SH-SY5Y (cell line): ENCODE data around the gene ATP8A2.

Source experiments
- GATA2 ChIP-seq: IDR thresholded peaks from 2 replicates; pipeline ENCODE4 v1.6.1; 2011; ENCODE audit warnings: mild to moderate bottlenecking, low read depth, low read length
- GATA3 ChIP-seq: IDR thresholded peaks from 2 replicates; pipeline ENCODE4 v1.6.1; 2011; ENCODE audit warnings: low read depth, mild to moderate bottlenecking, low read length, moderate library complexity

ATP8A2 gene

DNA sequence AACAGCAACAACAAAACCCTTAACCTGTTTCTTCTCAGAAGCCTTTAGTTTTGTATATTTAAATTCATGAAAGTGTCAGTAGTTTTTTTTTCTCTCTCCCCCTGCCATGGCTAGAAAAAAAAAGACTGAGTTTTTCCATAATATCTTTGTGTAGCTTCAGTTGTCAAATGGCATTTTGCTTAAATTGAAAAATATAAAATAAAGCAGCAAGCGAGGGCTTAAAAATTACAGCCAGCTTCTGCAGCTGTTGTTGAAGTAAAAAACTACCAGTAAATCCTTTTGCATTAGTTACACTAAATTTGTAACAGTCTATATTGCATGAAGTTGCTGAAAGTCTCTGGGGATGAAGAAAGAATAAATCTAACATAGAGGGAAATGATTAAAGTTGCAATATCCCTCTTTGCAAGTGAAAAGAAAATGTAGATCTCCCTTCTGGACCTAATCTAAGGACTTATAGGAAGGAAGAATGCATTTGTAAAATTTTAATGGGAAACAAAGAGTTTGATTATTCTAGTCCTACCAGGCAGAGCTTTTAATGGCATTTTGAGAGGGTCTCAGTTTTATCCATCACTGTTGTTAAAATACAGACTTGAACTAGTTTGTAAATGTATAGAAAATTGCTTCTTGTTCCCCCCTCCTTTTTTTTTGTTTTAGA, 215.7 kb downstream of the ATP8A2 start:
- TF ChIP-seq GATA3 (no peak), GATA2 (no peak)

DNA sequence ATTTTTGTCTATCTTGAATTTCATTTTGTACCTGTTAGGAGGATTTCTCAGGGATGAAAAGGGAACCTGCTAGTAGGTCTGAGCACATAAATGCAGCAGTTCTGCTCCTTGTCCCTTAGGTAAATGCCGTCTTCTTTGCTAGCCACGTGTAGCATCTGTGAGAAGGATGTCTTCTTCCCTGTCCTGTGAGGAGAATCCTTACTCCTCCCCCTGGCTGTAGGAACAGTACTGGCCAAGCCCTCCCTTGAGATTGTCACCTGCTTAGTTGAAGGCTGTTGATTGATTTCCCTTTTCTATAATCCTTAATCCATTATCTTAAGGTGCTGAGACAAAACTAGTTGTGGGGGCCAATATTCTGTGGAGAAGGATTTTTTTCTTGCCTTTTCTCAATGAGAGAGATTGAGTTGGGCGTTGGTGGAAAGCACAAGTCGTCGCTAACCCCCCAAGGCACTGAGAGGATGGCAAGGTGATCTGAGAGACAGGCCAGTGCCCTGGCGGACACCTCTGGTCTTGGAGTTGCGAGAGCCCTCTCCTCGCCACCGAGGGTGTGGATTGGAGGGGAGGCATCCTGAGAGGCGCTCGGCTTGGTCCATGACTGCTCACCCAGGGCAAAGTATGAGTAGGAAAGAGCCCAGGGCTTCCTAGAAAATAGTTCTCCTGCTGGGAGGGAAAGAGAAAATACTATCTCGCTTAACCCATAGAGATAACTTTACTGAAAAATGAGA, 216.7 kb downstream of the ATP8A2 start:
- TF ChIP-seq GATA2 = no peak
- no peak for TF ChIP-seq GATA3

DNA sequence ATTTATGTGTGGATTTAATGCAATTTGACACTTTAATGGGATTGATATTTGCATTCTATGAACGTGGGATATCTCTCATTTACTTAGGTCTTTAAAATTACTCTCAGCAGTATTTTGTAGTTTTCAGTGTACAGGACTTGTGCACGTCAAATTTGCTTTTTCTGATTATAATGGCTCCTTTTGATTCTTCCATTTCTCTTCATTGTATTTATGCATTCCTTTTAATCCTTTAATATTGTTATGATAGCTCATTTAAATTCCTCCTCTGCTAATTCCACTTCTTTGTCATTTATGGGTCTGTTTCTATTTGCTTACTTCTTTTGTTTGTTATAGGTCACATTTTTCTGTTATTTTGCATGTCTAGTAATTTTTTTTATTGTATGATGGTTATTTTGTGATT, 226.6 kb downstream of the ATP8A2 start:
- TF ChIP-seq GATA3 (no peak), GATA2 (no peak)

DNA sequence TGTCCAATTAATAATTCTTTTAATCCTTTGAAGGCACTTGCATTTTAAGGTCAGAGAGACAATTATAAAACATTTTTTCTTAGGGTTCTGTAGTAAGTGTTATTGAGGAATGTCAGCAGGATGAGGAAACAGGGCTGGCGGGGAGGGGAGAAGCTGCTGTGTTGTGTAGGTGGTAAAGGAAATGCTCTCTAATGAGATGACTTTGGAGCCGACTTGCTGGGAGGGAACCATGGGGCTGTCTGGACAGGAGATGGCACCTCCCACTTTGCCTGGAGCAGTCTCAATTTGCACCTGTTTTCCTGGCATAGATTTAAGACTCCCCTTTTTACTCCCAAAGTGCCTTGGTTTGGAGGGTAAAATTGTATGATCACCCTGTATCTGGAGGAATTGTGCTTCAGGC, 230.4 kb downstream of the ATP8A2 start:
- TF ChIP-seq GATA3 = no peak
- no peak for TF ChIP-seq GATA2

DNA sequence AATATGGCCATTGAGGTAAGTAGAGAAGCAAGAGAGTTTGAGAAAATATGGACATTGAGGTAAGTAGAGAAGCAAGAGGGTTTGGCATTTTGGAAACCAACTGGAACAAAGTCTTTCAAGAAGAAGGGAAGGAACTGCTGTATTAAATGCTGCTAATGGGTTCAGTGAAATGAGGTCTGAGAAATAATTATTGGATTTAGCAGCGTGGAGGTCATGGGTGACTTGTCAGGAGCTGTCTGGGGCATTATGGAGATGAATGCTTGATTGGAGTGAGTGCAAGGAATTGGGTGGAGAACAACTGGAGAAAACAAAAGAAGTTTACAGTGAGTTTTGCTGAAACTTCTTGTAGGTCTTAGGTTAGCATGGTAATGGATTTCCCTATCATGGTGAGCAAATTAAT, 232.3 kb downstream of the ATP8A2 start:
- no peak for TF ChIP-seq GATA2
- TF ChIP-seq GATA3 = no peak

DNA sequence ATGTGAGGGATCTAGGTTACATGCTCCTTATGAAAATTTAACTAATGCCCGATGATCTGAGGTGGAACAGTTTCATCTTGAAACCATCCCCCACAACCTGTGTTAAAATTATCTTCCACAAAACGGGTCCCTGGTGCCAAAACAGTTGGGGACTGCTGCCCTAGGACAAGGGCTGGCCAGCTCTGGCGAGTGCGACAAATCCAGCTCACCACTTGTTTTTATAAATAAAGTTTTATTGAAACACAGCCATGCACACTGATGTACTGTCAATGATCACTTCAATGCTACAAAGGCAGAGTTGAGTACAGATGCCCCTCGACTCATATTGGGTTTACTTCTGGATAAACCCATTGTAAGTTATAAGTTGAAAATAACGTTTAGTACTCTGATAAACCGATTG, 235.3 kb downstream of the ATP8A2 start:
- no peak for TF ChIP-seq GATA2
- no peak for TF ChIP-seq GATA3

DNA sequence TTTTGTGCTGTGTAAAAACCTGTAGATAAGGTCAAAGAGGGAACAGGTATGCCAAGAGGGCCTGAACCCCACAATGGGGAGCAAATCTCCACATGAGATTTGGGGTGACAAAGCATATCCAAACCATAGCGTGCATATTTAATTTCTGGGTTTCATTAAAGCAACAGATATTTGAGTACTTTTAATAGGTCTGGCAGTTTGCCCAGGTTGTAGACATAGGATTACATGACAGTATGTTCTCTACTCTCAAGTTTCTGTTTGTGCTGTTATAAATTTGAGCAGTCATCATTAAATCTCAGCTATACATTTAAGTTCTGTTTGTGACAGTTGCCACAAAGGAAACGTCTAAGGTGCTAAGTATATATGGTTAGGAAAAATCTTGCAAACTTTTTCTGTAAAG, 236.4 kb downstream of the ATP8A2 start:
- TF ChIP-seq GATA3 (no peak), GATA2 (no peak)

DNA sequence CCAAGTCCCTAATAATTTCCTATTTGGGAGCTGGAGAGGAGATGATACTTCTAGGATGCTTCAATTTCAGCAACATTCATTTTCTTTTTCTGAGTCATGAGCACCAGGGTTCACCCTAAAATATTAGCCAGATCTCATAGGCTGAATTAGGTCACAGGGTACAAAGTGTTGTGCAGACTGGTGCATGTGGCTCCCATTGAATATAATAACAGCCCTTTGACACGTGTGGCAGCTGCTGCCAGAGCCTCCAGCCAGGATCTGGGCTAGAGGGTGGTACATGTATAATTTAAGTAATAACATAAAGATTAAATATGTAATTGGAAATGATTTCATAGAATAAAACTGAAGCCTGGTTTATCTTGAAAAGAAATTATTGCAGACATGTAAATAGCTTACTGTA, 244.9 kb downstream of the ATP8A2 start:
- TF ChIP-seq GATA2 = no peak
- TF ChIP-seq GATA3 = no peak

DNA sequence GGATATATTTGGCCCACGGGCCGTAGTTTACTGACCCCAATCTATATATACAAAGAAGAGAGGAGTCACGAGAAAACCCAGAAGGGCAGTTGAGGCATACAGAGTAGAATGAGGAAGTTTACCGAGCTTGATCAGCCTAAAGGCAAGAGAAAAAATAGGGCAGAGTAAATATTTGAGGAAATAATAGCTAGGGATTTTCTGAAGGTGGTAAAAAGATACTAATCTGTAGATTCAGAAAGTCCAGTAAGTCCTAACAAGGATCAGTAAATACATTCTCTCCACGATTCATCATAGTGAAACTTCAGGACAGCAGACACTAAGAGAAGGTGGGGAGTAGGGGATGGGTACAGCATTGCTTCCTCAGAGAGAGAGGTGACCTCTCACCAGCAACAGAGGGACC, 248.1 kb downstream of the ATP8A2 start:
- TF ChIP-seq GATA2 = no peak

DNA sequence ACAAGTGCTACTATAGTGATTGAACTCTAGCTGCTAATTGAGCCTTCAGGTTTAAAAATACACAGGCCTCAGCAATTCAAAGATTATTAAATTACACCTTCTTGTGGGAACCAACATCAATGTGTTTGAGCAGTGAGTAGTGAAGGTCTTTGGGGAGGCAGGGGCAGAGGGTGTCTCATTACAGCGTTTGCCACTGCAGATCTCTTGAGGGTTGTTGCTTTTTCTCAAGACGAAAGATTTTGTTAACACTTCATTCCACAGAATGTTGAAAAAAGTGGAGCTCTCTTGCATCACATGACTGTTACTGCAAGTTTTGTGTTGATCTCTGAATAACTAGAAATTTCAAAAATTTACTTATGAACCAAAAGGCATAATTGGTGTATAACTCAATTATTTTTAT, 253.6 kb downstream of the ATP8A2 start:
- no peak for TF ChIP-seq GATA2
- no peak for TF ChIP-seq GATA3

DNA sequence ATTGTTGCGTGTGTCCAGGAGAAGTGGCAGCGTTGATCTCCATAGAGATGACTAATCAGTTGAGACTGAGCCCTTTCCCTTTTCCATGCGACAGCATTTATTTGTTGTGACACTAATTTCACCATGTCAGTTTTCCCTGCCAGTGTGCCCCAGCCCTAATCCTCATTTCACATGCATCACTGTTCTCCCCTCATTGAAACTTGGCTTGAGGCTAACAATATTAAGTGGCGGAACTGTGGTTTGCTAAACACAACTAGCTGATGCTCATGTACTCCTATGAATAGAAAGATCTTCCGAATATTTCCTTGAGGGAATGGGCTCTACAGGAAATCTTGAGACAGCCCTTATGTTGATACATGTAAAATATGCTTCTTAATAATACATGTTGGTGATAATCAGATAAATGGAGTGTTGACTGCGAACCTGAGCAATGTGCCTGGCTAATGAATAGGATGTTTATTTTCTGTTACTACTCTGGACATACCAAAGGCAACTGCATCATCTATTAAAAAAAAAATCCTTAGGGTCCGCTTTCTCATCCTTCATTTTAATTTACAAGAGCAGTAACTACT, 258.6 kb downstream of the ATP8A2 start:
- TF ChIP-seq GATA2 (no peak), GATA3 (no peak)

DNA sequence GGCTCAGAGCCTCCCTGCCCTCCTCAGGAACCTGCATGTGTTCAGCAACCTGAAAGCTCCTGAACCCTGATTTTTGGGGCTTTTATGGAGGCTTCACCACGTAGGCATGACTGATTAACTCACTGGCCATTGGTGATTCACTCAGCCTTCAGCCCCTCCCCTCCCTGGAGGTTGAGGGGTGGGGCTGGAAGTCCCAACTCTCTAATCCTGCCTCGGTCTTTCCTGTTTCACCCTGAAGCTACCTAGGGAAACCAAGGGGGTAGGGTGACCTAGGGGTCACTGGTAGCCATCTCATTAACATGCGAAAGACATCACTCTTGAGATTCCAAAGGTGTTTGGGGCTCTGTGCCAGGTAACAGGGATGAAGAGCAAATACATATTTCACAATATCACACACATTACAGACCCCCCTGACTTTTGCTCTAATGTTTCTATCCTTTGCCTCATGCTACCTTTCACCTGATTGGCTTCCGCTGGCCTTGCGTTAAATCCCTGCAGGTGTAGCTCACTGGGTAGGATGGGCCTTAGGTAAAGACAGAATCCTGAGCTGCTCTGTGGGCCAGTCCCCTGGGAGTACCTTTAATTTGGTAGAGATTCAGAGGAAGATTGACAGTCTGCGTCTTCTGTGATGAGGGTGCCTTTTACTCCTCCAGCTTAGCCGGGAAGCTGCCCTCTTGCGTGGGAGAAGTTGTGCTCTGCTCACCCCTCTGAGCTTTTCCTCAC, 260.6 kb downstream of the ATP8A2 start:
- TF ChIP-seq GATA2 (no peak), GATA3 (no peak)

DNA sequence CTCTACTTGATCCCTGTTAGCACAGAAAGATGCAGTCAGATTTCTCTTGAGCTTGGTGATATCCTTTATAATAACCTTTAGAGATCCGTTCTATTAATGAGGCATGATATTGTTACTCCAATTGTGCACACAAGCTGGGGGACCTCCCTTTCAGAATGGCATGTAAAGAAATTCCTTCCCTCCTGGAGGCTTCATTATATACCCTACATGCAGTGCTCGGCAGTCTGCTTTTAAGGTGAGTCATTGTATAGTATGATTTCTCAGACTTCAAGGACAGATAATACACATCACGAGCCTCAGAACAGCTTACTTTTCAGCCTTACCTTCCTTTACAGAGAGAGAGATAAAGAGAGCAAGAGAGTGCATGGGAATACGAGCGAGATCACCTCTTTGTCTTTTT, 261.3 kb downstream of the ATP8A2 start:
- TF ChIP-seq GATA2 = no peak
- no peak for TF ChIP-seq GATA3

DNA sequence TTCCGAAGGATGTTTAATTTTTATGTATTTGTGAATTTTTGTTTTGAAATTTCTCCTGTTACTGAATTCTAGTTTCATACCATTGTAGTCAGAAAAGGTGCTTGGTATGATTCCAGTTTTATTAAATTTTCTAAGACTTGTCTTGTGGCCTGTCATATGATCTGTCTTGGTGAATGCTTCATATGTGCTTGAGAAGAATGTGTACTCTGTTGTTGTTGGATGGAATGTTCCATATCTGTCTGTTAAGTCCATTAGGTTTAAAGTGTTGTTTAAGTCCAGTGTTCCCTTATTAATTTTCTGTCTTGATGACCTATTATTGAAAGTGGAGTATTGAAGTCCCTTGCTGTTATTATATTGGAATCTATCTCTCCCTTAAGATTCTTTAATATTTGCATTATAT, 273.9 kb downstream of the ATP8A2 start:
- TF ChIP-seq GATA2 (no peak), GATA3 (no peak)
